Ovary (tissue), 9 donors: ENCODE measurements around the gene QRSL1. TPM values are rescaled to one million over a fixed set of nuclear protein-coding genes. Genes with fewer than 3 reads are reported as not detected.

Experiments used
- DNase-seq, 5 donors: peaks; one replicate each; pipeline ENCODE4 v3.0.0-alpha.2; 2019 to 2020
- H3K27ac ChIP-seq, 2 donors: fragments of 200-600 bp; one replicate each; pipeline versions ENCODE4 v1.5.1 to v1.8.0; 2019 to 2022
- H3K27me3 ChIP-seq: fragments of 200-600 bp; one replicate; pipeline ENCODE4 v1.8.0; 2022
- H3K36me3 ChIP-seq: fragments of 200-600 bp; sonication (generic); one replicate; pipeline ENCODE4 v1.5.1; 2019
- H3K4me1 ChIP-seq: one replicate; pipeline ENCODE4 v1.8.1; 2013; ENCODE audit warnings: mild to moderate bottlenecking, moderate library complexity; ENCODE audit not compliant: insufficient read depth
- H3K4me3 ChIP-seq: fragments of 200-600 bp; sonication (generic); one replicate; pipeline ENCODE4 v1.5.1; 2017
- H3K9me3 ChIP-seq, 2 donors: fragments of 200-600 bp in 1 of 2; sonication (generic) in 1 of 2; one replicate each; pipeline versions ENCODE4 v1.5.1 to v1.8.1; 2013 to 2019; ENCODE audit warnings: mild to moderate bottlenecking in 1 of 2, moderate library complexity in 1 of 2
- EP300 ChIP-seq: sonication (generic); formaldehyde crosslinking; IDR thresholded peaks from one replicate; pipeline ENCODE4 v1.6.1; 2017; ENCODE audit warnings: antibody characterized with exemption
- POLR2A ChIP-seq: fragments of 450-650 bp; IDR thresholded peaks from one replicate; pipeline ENCODE4 v1.6.1; 2017; ENCODE audit warnings: antibody characterized with exemption, mild to moderate bottlenecking, moderate library complexity
- WGBS, 3 donors: extraction: QIAGEN DNeasy Blood & Tissue Kit in 1 of 3; methylation state at CpG; one replicate each; pipeline versions ENCODE4 v1.1.5 to v1.1.7; 2013 to 2017; 5-methylcytosine and 5-hydroxymethylcytosine counted together
- intact Hi-C, 4 donors: fragments of 100-400 bp; cut with DNase I; formaldehyde crosslinking; loops; one replicate each; pipeline versions ENCODE4 v1.11.0 to v1.15.1; 2022 to 2023
- polyA plus RNA-seq, 2 donors: library from polyadenylated mRNA; stranded (reverse); fragments of 200-250 nt in 1 of 2; fragments of 350-450 nt in 1 of 2; fragmentation: Illumina TruSeq in 1 of 2; extraction: RNeasy Lipid Tissue Mini Kit (QIAGEN cat#74804) in 1 of 2; gene quantifications; one replicate each; pipeline ENCODE4 v1.2.3, GENCODE V29; 2013 to 2014
- total RNA-seq, 7 donors: library from RNA; depleted of rRNA in 2 of 7; stranded (reverse); fragments of >200 nt in 2 of 7; fragmentation: NEBNext Ultra II Directional in 3 of 7; extraction: Animal tissue kit (Norgen Biotek cat#: 25700) in 3 of 7; gene quantifications; one replicate each; pipeline versions ENCODE4 v1.1.0 to v1.2.4, GENCODE V29; 2016 to 2023
- TF ChIP-seq, protein P1 (sequence below), 3 donors: fragments of 450-650 bp in 2 of 3; fragments of 200-600 bp in 1 of 3; IDR thresholded peaks; one replicate each; pipeline versions ENCODE4 v1.5.1 to v1.8.0; 2016 to 2022; ENCODE audit warnings: antibody characterized with exemption in 3 of 3, mild to moderate bottlenecking in 1 of 3
- donor health status: DM: no; HTN: no; CAD: no; lungs with moderate emphysema.
- donor health status: DM: no; HTN: no; CAD: no.
- donor health status: Bipolar disorder and iron deficiency.
- donor health status: DM: yes; HTN: yes; CAD: no.
- donor health status: DM: no; HTN: no; CAD: no.
- donor health status: DM: yes; HTN: yes; CAD: no.

The QRSL1 gene
- total and polyA plus RNA-seq, 9 donors: 6.4 to 15.7 (median 8.6) TPM

DNA sequence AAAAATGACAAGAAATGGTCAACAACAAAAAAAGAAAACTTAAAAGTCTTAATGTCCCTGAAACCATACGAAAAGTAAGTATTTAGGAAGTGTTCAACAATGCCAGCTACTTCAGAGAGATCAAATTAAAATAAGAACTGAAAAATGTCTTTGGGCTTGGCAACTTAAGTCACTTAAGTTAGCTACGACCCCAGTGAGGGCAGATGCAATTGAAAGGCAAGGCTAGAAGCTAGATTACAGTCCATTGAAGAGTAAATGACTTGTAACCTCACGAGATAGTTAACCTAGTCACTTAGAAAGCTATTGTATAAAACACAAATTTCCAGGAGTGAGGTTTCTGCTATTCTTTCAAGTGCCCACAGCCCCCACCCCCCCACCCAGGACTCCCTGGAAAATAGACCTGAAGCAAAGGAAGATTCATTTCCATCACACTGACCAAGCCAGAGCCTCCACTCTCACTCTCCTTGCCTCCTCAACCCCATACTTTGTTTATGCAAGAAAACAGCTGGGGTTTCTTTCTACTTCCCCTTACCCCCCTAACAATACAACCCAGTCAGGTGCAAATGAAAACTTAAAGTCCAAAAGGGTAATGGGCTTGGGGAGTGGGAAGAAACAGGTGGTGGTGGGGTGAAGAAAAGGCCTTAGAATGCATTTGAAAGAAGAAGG, 14.7 kb upstream of the QRSL1 start:
- no peaks in the 10 kb centered on the region for H3K36me3 ChIP-seq
- intact Hi-C loops: no loop called here
- TF ChIP-seq POLR2A (no peak), EP300 (no peak)
- TF ChIP-seq, protein P1, sequence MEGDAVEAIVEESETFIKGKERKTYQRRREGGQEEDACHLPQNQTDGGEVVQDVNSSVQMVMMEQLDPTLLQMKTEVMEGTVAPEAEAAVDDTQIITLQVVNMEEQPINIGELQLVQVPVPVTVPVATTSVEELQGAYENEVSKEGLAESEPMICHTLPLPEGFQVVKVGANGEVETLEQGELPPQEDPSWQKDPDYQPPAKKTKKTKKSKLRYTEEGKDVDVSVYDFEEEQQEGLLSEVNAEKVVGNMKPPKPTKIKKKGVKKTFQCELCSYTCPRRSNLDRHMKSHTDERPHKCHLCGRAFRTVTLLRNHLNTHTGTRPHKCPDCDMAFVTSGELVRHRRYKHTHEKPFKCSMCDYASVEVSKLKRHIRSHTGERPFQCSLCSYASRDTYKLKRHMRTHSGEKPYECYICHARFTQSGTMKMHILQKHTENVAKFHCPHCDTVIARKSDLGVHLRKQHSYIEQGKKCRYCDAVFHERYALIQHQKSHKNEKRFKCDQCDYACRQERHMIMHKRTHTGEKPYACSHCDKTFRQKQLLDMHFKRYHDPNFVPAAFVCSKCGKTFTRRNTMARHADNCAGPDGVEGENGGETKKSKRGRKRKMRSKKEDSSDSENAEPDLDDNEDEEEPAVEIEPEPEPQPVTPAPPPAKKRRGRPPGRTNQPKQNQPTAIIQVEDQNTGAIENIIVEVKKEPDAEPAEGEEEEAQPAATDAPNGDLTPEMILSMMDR (IDR thresholded peaks at IDR 0.05): no peak

DNA sequence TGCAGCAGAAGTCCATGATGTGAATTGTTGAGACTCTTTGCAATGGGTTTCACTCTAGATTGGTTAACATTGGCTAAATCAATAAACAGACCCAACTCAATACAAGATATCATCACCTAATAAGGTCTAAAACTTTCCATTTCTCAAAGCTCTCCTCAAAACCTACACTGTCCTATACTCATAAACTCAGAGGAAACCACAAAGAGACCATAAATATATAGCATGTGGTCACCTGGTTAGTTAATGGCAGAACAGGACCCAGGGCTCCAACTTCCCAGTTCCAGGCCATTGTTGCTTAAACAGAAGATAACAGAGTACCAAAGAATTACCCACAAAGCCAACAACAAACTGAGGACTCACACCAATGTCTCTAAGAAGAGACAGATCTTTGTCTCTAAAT, 12.1 kb upstream of the QRSL1 start:
- no peak overlapping the region for H3K4me3 ChIP-seq
- H3K27me3 ChIP-seq: no peaks in the 10 kb centered on the region
- no peak overlapping the region for H3K27ac ChIP-seq
- H3K36me3 ChIP-seq: no peaks in the 10 kb centered on the region
- no peak for DNase-seq
- intact Hi-C loops: no loop called here
- no peaks in the 10 kb centered on the region for H3K4me1 ChIP-seq
- TF ChIP-seq EP300: no peak
- no peak for TF ChIP-seq POLR2A
- TF ChIP-seq, protein P1 (IDR thresholded peaks at IDR 0.05): no peak
- H3K9me3 ChIP-seq: no peaks in the 10 kb centered on the region

More for the DNA sequence above, 14.7 kb upstream of the QRSL1 start:
- Histone ChIP-seq H3K27ac (no peak overlapping the region), H3K4me1 (no peaks in the 10 kb centered on the region), H3K9me3 (no peaks in the 10 kb centered on the region), H3K27me3 (no peaks in the 10 kb centered on the region), H3K4me3 (no peak overlapping the region)
- 67 to 71% (median 71%) methylated on average over 3 of the region's 3 CpGs for WGBS, 3 donors
- no peak for DNase-seq

DNA sequence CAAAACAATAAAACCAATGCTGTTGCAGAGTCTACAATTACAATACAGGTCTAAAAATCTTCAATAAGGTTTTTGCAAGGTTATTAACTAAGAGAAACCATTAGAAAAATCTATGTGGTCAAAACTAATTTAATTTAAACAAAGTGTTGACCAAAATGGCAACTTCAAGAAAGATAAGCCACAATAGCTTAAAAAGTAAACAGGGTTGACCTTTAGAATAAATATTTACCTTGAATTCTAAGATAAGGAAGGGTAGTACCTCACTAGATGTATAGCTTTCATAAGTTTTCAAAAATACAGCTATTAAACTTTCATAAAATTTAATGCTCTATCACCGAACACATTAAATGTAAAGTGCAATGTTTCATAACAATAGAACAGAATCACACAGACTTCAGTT, 11.5 kb upstream of the QRSL1 start:
- Histone ChIP-seq H3K9me3 (no peaks in the 10 kb centered on the region), H3K4me3 (no peak overlapping the region), H3K4me1 (no peaks in the 10 kb centered on the region), H3K36me3 (no peaks in the 10 kb centered on the region), H3K27me3 (no peaks in the 10 kb centered on the region), H3K27ac (no peak overlapping the region)
- DNase-seq: no peak
- 79 to 95% (median 84%) methylated on average over 1 of the region's 1 CpG for WGBS, 3 donors
- TF ChIP-seq EP300 (no peak), POLR2A (no peak)
- TF ChIP-seq, protein P1 (IDR thresholded peaks at IDR 0.05): no peak
- intact Hi-C loops: no loop called here

DNA sequence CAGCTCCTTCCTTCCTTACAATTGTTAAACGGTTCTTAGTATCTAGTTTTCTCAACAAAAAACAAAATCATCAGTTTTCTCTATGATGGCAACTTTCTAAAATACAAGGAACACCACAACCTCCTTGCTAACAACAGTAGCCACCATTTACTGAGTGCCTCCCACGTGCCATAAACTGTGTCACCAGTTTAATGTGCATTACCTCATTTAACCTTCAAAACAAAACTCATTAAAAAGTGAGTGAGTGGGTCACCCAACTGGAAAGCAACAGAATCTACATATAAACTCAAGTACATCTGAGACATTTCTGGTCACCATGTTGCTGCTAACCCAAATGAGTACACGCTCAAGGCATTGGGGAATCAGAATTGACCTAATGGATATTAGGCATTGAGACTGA, 11.1 kb upstream of the QRSL1 start:
- intact Hi-C loops: no loop called here
- H3K36me3 ChIP-seq: no peaks in the 10 kb centered on the region
- no peak overlapping the region for H3K27ac ChIP-seq
- DNase-seq: no peak
- H3K4me3 ChIP-seq: no peak overlapping the region
- no peaks in the 10 kb centered on the region for H3K27me3 ChIP-seq
- H3K9me3 ChIP-seq: no peaks in the 10 kb centered on the region
- 75 to 78% (median 76%) methylated on average over 3 of the region's 3 CpGs for WGBS, 3 donors
- no peaks in the 10 kb centered on the region for H3K4me1 ChIP-seq
- TF ChIP-seq, protein P1 (IDR thresholded peaks at IDR 0.05): no peak
- TF ChIP-seq EP300 (no peak), POLR2A (no peak)
